ENCODE results near the gene CTBP2.

Gene CTBP2

GRCh38 chr10:125123476-125124114 lies 36.8 kb downstream of the CTBP2 start:
- Histone ChIP-seq H3K9me3 (ENCODE audit: control insufficient read depth, low read length) (no peaks in the 10 kb centered on the region), H3K9ac (ENCODE audit: low read length) (peak overlapping the region; percentile 52), H3K4me1 (ENCODE audit: control insufficient read depth, insufficient read depth, low read length) (peaks cover 45% of the 10 kb centered on the region), H3K27me3 (ENCODE audit: control insufficient read depth, insufficient read depth, low read length) (no peaks in the 10 kb centered on the region), H3K36me3 (ENCODE audit: control insufficient read depth, insufficient read depth, low read length) (no peaks in the 10 kb centered on the region), H3K4me3 (ENCODE audit: low read length) (no peak overlapping the region)

- no peaks in the 10 kb centered on the region for H3K36me3 ChIP-seq (ENCODE audit: control insufficient read depth, insufficient read depth, low read length)
- no peaks in the 10 kb centered on the region for H3K9me3 ChIP-seq (ENCODE audit: control insufficient read depth, low read length)
- H3K27me3 ChIP-seq (ENCODE audit: control insufficient read depth, insufficient read depth, low read length): no peaks in the 10 kb centered on the region
- no peak overlapping the region for H3K9ac ChIP-seq (ENCODE audit: low read length)
- H3K4me1 ChIP-seq (ENCODE audit: control insufficient read depth, insufficient read depth, low read length): peaks cover 53% of the 10 kb centered on the region
- H3K4me3 ChIP-seq (ENCODE audit: low read length): no peak overlapping the region
These were observed 37.8 kb downstream of the CTBP2 start for GRCh38 chr10:125122566-125122965.

GRCh38 chr10:125121003-125121402 lies 39.4 kb downstream of the CTBP2 start:
- no peak overlapping the region for H3K4me3 ChIP-seq (ENCODE audit: low read length)
- H3K9ac ChIP-seq (ENCODE audit: low read length): no peak overlapping the region
- no peaks in the 10 kb centered on the region for H3K9me3 ChIP-seq (ENCODE audit: control insufficient read depth, low read length)
- H3K36me3 ChIP-seq (ENCODE audit: control insufficient read depth, insufficient read depth, low read length): no peaks in the 10 kb centered on the region
- peaks cover 64% of the 10 kb centered on the region for H3K4me1 ChIP-seq (ENCODE audit: control insufficient read depth, insufficient read depth, low read length)
- H3K27me3 ChIP-seq (ENCODE audit: control insufficient read depth, insufficient read depth, low read length): no peaks in the 10 kb centered on the region

GRCh38 chr10:125120053-125120710 lies 40.2 kb downstream of the CTBP2 start:
- H3K27me3 ChIP-seq (ENCODE audit: control insufficient read depth, insufficient read depth, low read length): no peaks in the 10 kb centered on the region
- H3K4me3 ChIP-seq (ENCODE audit: low read length): no peak overlapping the region
- no peaks in the 10 kb centered on the region for H3K9me3 ChIP-seq (ENCODE audit: control insufficient read depth, low read length)
- H3K36me3 ChIP-seq (ENCODE audit: control insufficient read depth, insufficient read depth, low read length): no peaks in the 10 kb centered on the region
- H3K9ac ChIP-seq (ENCODE audit: low read length): no peak overlapping the region
- peaks cover 71% of the 10 kb centered on the region for H3K4me1 ChIP-seq (ENCODE audit: control insufficient read depth, insufficient read depth, low read length)

- H3K4me1 ChIP-seq (ENCODE audit: control insufficient read depth, insufficient read depth, low read length): peaks cover 61% of the 10 kb centered on the region
- no peak overlapping the region for H3K9ac ChIP-seq (ENCODE audit: low read length)
- H3K27me3 ChIP-seq (ENCODE audit: control insufficient read depth, insufficient read depth, low read length): no peaks in the 10 kb centered on the region
- H3K9me3 ChIP-seq (ENCODE audit: control insufficient read depth, low read length): no peaks in the 10 kb centered on the region
- no peak overlapping the region for H3K4me3 ChIP-seq (ENCODE audit: low read length)
- no peaks in the 10 kb centered on the region for H3K36me3 ChIP-seq (ENCODE audit: control insufficient read depth, insufficient read depth, low read length)
These were observed 41.7 kb downstream of the CTBP2 start for GRCh38 chr10:125118701-125119100.

- no peaks in the 10 kb centered on the region for H3K27me3 ChIP-seq (ENCODE audit: control insufficient read depth, insufficient read depth, low read length)
- H3K9me3 ChIP-seq (ENCODE audit: control insufficient read depth, low read length): no peaks in the 10 kb centered on the region
- no peak overlapping the region for H3K9ac ChIP-seq (ENCODE audit: low read length)
- no peak overlapping the region for H3K4me3 ChIP-seq (ENCODE audit: low read length)
- no peaks in the 10 kb centered on the region for H3K36me3 ChIP-seq (ENCODE audit: control insufficient read depth, insufficient read depth, low read length)
- H3K4me1 ChIP-seq (ENCODE audit: control insufficient read depth, insufficient read depth, low read length): peaks cover 55% of the 10 kb centered on the region
These were observed 42.3 kb downstream of the CTBP2 start for GRCh38 chr10:125118011-125118611.

GRCh38 chr10:125116652-125117310 lies 43.6 kb downstream of the CTBP2 start:
- Histone ChIP-seq H3K9me3 (ENCODE audit: control insufficient read depth, low read length) (no peaks in the 10 kb centered on the region), H3K9ac (ENCODE audit: low read length) (no peak overlapping the region), H3K4me3 (ENCODE audit: low read length) (no peak overlapping the region), H3K36me3 (ENCODE audit: control insufficient read depth, insufficient read depth, low read length) (no peaks in the 10 kb centered on the region), H3K4me1 (ENCODE audit: control insufficient read depth, insufficient read depth, low read length) (peaks cover 48% of the 10 kb centered on the region), H3K27me3 (ENCODE audit: control insufficient read depth, insufficient read depth, low read length) (no peaks in the 10 kb centered on the region)

GRCh38 chr10:125116041-125116649 lies 44.2 kb downstream of the CTBP2 start:
- H3K27me3 ChIP-seq (ENCODE audit: control insufficient read depth, insufficient read depth, low read length): no peaks in the 10 kb centered on the region
- H3K4me3 ChIP-seq (ENCODE audit: low read length): no peak overlapping the region
- no peaks in the 10 kb centered on the region for H3K36me3 ChIP-seq (ENCODE audit: control insufficient read depth, insufficient read depth, low read length)
- H3K9me3 ChIP-seq (ENCODE audit: control insufficient read depth, low read length): no peaks in the 10 kb centered on the region
- no peak overlapping the region for H3K9ac ChIP-seq (ENCODE audit: low read length)
- peaks cover 42% of the 10 kb centered on the region for H3K4me1 ChIP-seq (ENCODE audit: control insufficient read depth, insufficient read depth, low read length)

- H3K9me3 ChIP-seq (ENCODE audit: control insufficient read depth, low read length): no peaks in the 10 kb centered on the region
- no peak overlapping the region for H3K9ac ChIP-seq (ENCODE audit: low read length)
- H3K27me3 ChIP-seq (ENCODE audit: control insufficient read depth, insufficient read depth, low read length): no peaks in the 10 kb centered on the region
- H3K4me3 ChIP-seq (ENCODE audit: low read length): no peak overlapping the region
- peaks cover 34% of the 10 kb centered on the region for H3K4me1 ChIP-seq (ENCODE audit: control insufficient read depth, insufficient read depth, low read length)
- no peaks in the 10 kb centered on the region for H3K36me3 ChIP-seq (ENCODE audit: control insufficient read depth, insufficient read depth, low read length)
These were observed 45.0 kb downstream of the CTBP2 start for GRCh38 chr10:125115409-125115808.

- no peaks in the 10 kb centered on the region for H3K36me3 ChIP-seq (ENCODE audit: control insufficient read depth, insufficient read depth, low read length)
- peaks cover 29% of the 10 kb centered on the region for H3K4me1 ChIP-seq (ENCODE audit: control insufficient read depth, insufficient read depth, low read length)
- no peaks in the 10 kb centered on the region for H3K27me3 ChIP-seq (ENCODE audit: control insufficient read depth, insufficient read depth, low read length)
- H3K9me3 ChIP-seq (ENCODE audit: control insufficient read depth, low read length): no peaks in the 10 kb centered on the region
- no peak overlapping the region for H3K9ac ChIP-seq (ENCODE audit: low read length)
- no peak overlapping the region for H3K4me3 ChIP-seq (ENCODE audit: low read length)
These were observed 45.5 kb downstream of the CTBP2 start for GRCh38 chr10:125114761-125115391.

- H3K9ac ChIP-seq (ENCODE audit: low read length): no peak overlapping the region
These were observed 46.5 kb downstream of the CTBP2 start for GRCh38 chr10:125113691-125114371.

More at GRCh38 chr10:125113691-125114371, 46.5 kb downstream of the CTBP2 start:
- H3K9me3 ChIP-seq (ENCODE audit: control insufficient read depth, low read length): no peaks in the 10 kb centered on the region
- H3K4me3 ChIP-seq (ENCODE audit: low read length): no peak overlapping the region
- no peaks in the 10 kb centered on the region for H3K36me3 ChIP-seq (ENCODE audit: control insufficient read depth, insufficient read depth, low read length)
- no peaks in the 10 kb centered on the region for H3K27me3 ChIP-seq (ENCODE audit: control insufficient read depth, insufficient read depth, low read length)
- peaks cover 26% of the 10 kb centered on the region for H3K4me1 ChIP-seq (ENCODE audit: control insufficient read depth, insufficient read depth, low read length)

All from mucosa of stomach (tissue), 1 donor.